IMR-90 (cell line): ENCODE results near the gene ARHGEF18. TPM values are rescaled to one million over a fixed set of nuclear protein-coding genes. Genes with fewer than 3 reads are reported as not detected.

ENCODE experiments used
- ATAC-seq: fragments of 200-7000 bp; cut with Tn5 transposase; 2 replicates; pipeline ENCODE4 v1.9.1; 2020; ENCODE audit warnings: low read depth, mild to moderate bottlenecking, moderate library complexity
- BruUV-seq: library from RNA; stranded (reverse); fragments of 400-500 nt; replicated peaks from 2 replicates; lab custom pipeline; 2021; lab: Mats Ljungman, UMichigan
- CTCF ChIA-PET: fragments of 300-600 bp; formaldehyde crosslinking; extraction: SDS; loops from one replicate; lab custom pipeline; 2021; ENCODE audit warnings: antibody characterized with exemption; lab: Yijun Ruan, JAX
- POLR2A ChIA-PET: fragments of 300-600 bp; sonication (Branson Sonifier 250); formaldehyde crosslinking; loops from one replicate; lab custom pipeline; 2022; ENCODE audit warnings: antibody characterized with exemption; ENCODE audit not compliant: unreplicated experiment; lab: Charles Lee
- DNase-seq: peaks from one replicate; pipeline ENCODE4 v3.0.0; 2013
- H2AFZ ChIP-seq: replicated peaks from 2 replicates; pipeline ENCODE3; 2013; ENCODE audit warnings: low read length, mild to moderate bottlenecking; ENCODE audit not compliant: poor library complexity
- H2AK5ac ChIP-seq: 2 replicates; pipeline ENCODE4 v1.6.1; 2013; ENCODE audit warnings: low read depth, low read length, inconsistent platforms
- H2AK9ac ChIP-seq: replicated peaks from 2 replicates; pipeline ENCODE3; 2013; ENCODE audit warnings: mild to moderate bottlenecking, low read depth, low read length, moderate library complexity; ENCODE audit not compliant: poor library complexity
- H2BK120ac ChIP-seq: 2 replicates; pipeline ENCODE4 v1.6.1; 2013; ENCODE audit warnings: low read depth, low read length, inconsistent platforms
- H2BK15ac ChIP-seq: 3 replicates; pipeline ENCODE4 v1.6.1; 2013; ENCODE audit warnings: low read depth, low read length, inconsistent platforms
- H2BK20ac ChIP-seq: 2 replicates; pipeline ENCODE4 v1.6.1; 2013; ENCODE audit warnings: low read depth, mild to moderate bottlenecking, inconsistent platforms, low read length, moderate library complexity
- H2BK5ac ChIP-seq: 2 replicates; pipeline ENCODE4 v1.6.1; 2013; ENCODE audit warnings: mild to moderate bottlenecking, low read depth, low read length, inconsistent platforms; ENCODE audit not compliant: poor library complexity, severe bottlenecking
- H3K14ac ChIP-seq: replicated peaks from 2 replicates; pipeline ENCODE4 v1.6.1; 2013; ENCODE audit warnings: low read depth, low read length, inconsistent platforms
- H3K18ac ChIP-seq: 2 replicates; pipeline ENCODE4 v1.6.1; 2013; ENCODE audit warnings: low read depth, low read length, control low read depth
- H3K23ac ChIP-seq: 2 replicates; pipeline ENCODE4 v1.6.1; 2013; ENCODE audit warnings: low read depth, low read length, inconsistent platforms
- H3K27ac ChIP-seq: 2 replicates; pipeline ENCODE4 v1.5.1; 2013; ENCODE audit warnings: mild to moderate bottlenecking, control low read depth, low read length; ENCODE audit not compliant: insufficient read depth
- H3K27me3 ChIP-seq: 2 replicates; pipeline ENCODE4 v1.6.1; 2013; ENCODE audit warnings: low read length; ENCODE audit not compliant: control insufficient read depth, insufficient read depth
- H3K36me3 ChIP-seq: 2 replicates; pipeline ENCODE4 v1.6.1; 2013; ENCODE audit warnings: low read length, mixed read lengths; ENCODE audit not compliant: control insufficient read depth, insufficient read depth
- H3K4ac ChIP-seq: 2 replicates; pipeline ENCODE4 v1.6.1; 2013; ENCODE audit warnings: low read depth, low read length, inconsistent platforms
- H3K4me1 ChIP-seq: 2 replicates; pipeline ENCODE4 v1.6.1; 2013; ENCODE audit warnings: low read length, mixed read lengths; ENCODE audit not compliant: control insufficient read depth, insufficient read depth
- H3K4me2 ChIP-seq: 2 replicates; pipeline ENCODE4 v1.6.1; 2013; ENCODE audit warnings: low read depth, mild to moderate bottlenecking, control low read depth, low read length, moderate library complexity
- H3K4me3 ChIP-seq: 2 replicates; pipeline ENCODE4 v1.5.1; 2013; ENCODE audit warnings: low read depth, mild to moderate bottlenecking, control low read depth, low read length, moderate library complexity; ENCODE audit not compliant: insufficient read depth
- H3K56ac ChIP-seq: 2 replicates; pipeline ENCODE4 v1.6.1; 2013; ENCODE audit warnings: low read length, inconsistent platforms; ENCODE audit not compliant: insufficient read depth; ENCODE audit errors: extremely low read depth
- H3K79me1 ChIP-seq, 2 experiments: 2 replicates each; pipeline ENCODE4 v1.6.1; 2013; ENCODE audit warnings: low read length in 2 of 2, inconsistent platforms in 1 of 2, low read depth in 1 of 2
- H3K9ac ChIP-seq: 2 replicates; pipeline ENCODE4 v1.6.1; 2013; ENCODE audit warnings: low read depth, low read length, control low read depth
- H3K9me1 ChIP-seq: 2 replicates; pipeline ENCODE4 v1.6.1; 2013; ENCODE audit warnings: low read length, inconsistent platforms; ENCODE audit not compliant: insufficient read depth
- H3K9me3 ChIP-seq: 2 replicates; pipeline ENCODE4 v1.6.1; 2013; ENCODE audit warnings: low read length; ENCODE audit not compliant: control insufficient read depth, insufficient read depth
- H4K20me1 ChIP-seq: 2 replicates; pipeline ENCODE4 v1.6.1; 2013; ENCODE audit warnings: low read length, inconsistent platforms; ENCODE audit not compliant: insufficient read depth
- H4K5ac ChIP-seq: 2 replicates; pipeline ENCODE4 v1.6.1; 2013; ENCODE audit warnings: mild to moderate bottlenecking, low read depth, low read length, control low read depth
- H4K8ac ChIP-seq, 2 experiments: 2 replicates each; pipeline ENCODE4 v1.6.1; 2013; ENCODE audit warnings: low read depth in 2 of 2, low read length in 2 of 2, control low read depth in 1 of 2, inconsistent platforms in 1 of 2
- H4K91ac ChIP-seq: 2 replicates; pipeline ENCODE4 v1.6.1; 2013; ENCODE audit warnings: low read depth, low read length, inconsistent platforms; ENCODE audit not compliant: insufficient read depth
- BHLHE40 ChIP-seq: fragments of 150-350 bp; IDR thresholded peaks from 2 replicates; pipeline ENCODE4 v1.6.1; 2016; ENCODE audit warnings: mild to moderate bottlenecking, low read depth, low read length
- CTCF ChIP-seq: conservative IDR thresholded peaks from 2 replicates; pipeline ENCODE4 v1.5.1; 2012; ENCODE audit warnings: mild to moderate bottlenecking, low read depth, low read length, improper control_type of control experiment
- ELK1 ChIP-seq: fragments of 150-350 bp; IDR thresholded peaks from 2 replicates; pipeline ENCODE4 v1.6.1; 2016; ENCODE audit warnings: low read depth, mild to moderate bottlenecking, low read length, moderate library complexity, borderline replicate concordance
- MXI1 ChIP-seq: IDR thresholded peaks from 2 replicates; pipeline ENCODE4 v1.6.1; 2012; ENCODE audit warnings: low read depth, mild to moderate bottlenecking, low read length, moderate library complexity, borderline replicate concordance
- NFE2L2 ChIP-seq: fragments of 150-350 bp; IDR thresholded peaks from 2 replicates; pipeline ENCODE4 v1.6.1; 2016; ENCODE audit warnings: low read depth, mild to moderate bottlenecking, low read length
- POLR2A ChIP-seq: IDR thresholded peaks from 2 replicates; pipeline ENCODE4 v1.6.1; 2012; ENCODE audit warnings: mild to moderate bottlenecking, low read depth, low read length
- RAD21 ChIP-seq: IDR thresholded peaks from 2 replicates; pipeline ENCODE4 v1.6.1; 2012; ENCODE audit warnings: low read length, improper control_type of control experiment
- USF2 ChIP-seq: fragments of 150-350 bp; IDR thresholded peaks from 2 replicates; pipeline ENCODE4 v1.6.1; 2017; ENCODE audit warnings: mild to moderate bottlenecking, antibody characterized with exemption, low read length, low read depth
- WGBS, 2 experiments: methylation state at CpG; one replicate each; pipeline versions ENCODE4 v1.1.5 to v1.1.7; 2013; ENCODE audit warnings: missing lambda C conversion rate in 2 of 2; ENCODE audit not compliant: insufficient read length in 1 of 2; ENCODE audit errors: extremely low coverage in 2 of 2; 5-methylcytosine and 5-hydroxymethylcytosine counted together
- dilution Hi-C: fragments of 300-500 bp; cut with HindIII; formaldehyde crosslinking; loops from one replicate; pipeline ENCODE4 v1.14.3; 2018; ENCODE audit warnings: low sequenced_read_pairs; ENCODE audit not compliant: unreplicated experiment
- in situ Hi-C: fragments of 300-500 bp; cut with MboI; formaldehyde crosslinking; loops from 3 replicates; pipeline ENCODE4 v1.14.3; 2019; ENCODE audit warnings: low sequenced_read_pairs, inconsistent platforms, mixed read lengths
- intact Hi-C: fragments of 100-400 bp; cut with micrococcal nuclease; formaldehyde crosslinking; loops from 2 replicates; pipeline ENCODE4 v1.10.0; 2022
- polyA plus RNA-seq, 3 experiments: library from polyadenylated mRNA; depleted of rRNA; stranded (reverse); fragments of >200 nt; gene quantifications; 2 replicates each; pipeline ENCODE4 v1.2.3, GENCODE V29; 2012; ENCODE audit warnings: low replicate concordance in 1 of 3
- total RNA-seq: library from RNA; depleted of rRNA; stranded (reverse); fragments of >200 nt; gene quantifications from 2 replicates; pipeline ENCODE4 v1.2.3, GENCODE V29; 2012

Gene ARHGEF18
- total and polyA plus RNA-seq, 2 of the 4 experiments (the other 2 are of a cell fraction) = 11.6 to 12.4 TPM

- ChIA-PET POLR2A (no interaction called here), CTCF (interaction anchor here (0.5 to 1.8 kb wide), 3 partner anchors 12 to 208 kb away, joined by 3 to 9 read pairs (median 4); no protein-coding TSS in a partner anchor)
- no peak overlapping the region for H2AK5ac ChIP-seq
- no peak overlapping the region for H2BK20ac ChIP-seq
- H3K4me3 ChIP-seq = no peak overlapping the region
- dilution Hi-C loops (no loop called here), intact Hi-C loops (no loop called here), in situ Hi-C loops (loop anchor here (10.0 kb wide), 1 partner anchor 438 kb away; no protein-coding TSS in a partner anchor)
- H2BK5ac ChIP-seq = no peak overlapping the region
- H3K79me1 ChIP-seq = no peaks in the 10 kb centered on the region
- no peak overlapping the region for H3K4me2 ChIP-seq
- no CpG with 5 or more reads among the region's 10 CpGs for WGBS, 2 experiments
- H3K4ac ChIP-seq = no peak overlapping the region
- H3K23ac ChIP-seq = no peak overlapping the region
- H3K56ac ChIP-seq = no peak overlapping the region
- no peak overlapping the region for H2AFZ ChIP-seq
- no peak overlapping the region for H2AK9ac ChIP-seq
- H3K9ac ChIP-seq = no peak overlapping the region
- ATAC-seq = no peak
- no peak overlapping the region for H3K27ac ChIP-seq
- TF ChIP-seq ELK1 = no peak
- no peak for TF ChIP-seq POLR2A
- TF ChIP-seq USF2 = no peak
- no peak for TF ChIP-seq RAD21
- no peak for TF ChIP-seq BHLHE40
- TF ChIP-seq NFE2L2 = no peak
- no peak for TF ChIP-seq MXI1
- TF ChIP-seq CTCF = peak; percentile 37; the same call in 1 of the 2 replicates
- H4K5ac ChIP-seq = no peak overlapping the region
- no peak overlapping the region for H2BK15ac ChIP-seq
- no peak overlapping the region for H3K14ac ChIP-seq
- no peak overlapping the region for H2BK120ac ChIP-seq
- H3K9me3 ChIP-seq = no peaks in the 10 kb centered on the region; the same call in 1 of the 2 replicates
- no peaks in the 10 kb centered on the region for H3K36me3 ChIP-seq
- no peaks in the 10 kb centered on the region for H3K9me1 ChIP-seq
- no peaks in the 10 kb centered on the region for H4K20me1 ChIP-seq
- BruUV-seq = no TSS peak
- peaks cover 1% of the 10 kb centered on the region; the same call in 1 of the 2 replicates for H3K27me3 ChIP-seq
- H3K18ac ChIP-seq = no peak overlapping the region
- H4K8ac ChIP-seq = no peak overlapping the region
- H3K4me1 ChIP-seq = no peaks in the 10 kb centered on the region
- no peak overlapping the region for H4K91ac ChIP-seq
- DNase-seq = peak; percentile 33
Observed at GRCh38 chr19:7366701-7367420, 18.1 kb downstream of the ARHGEF18 start.
